Stimulated activated naive CD8-positive, alpha-beta T cell treated with anti-CD3 and anti-CD28 coated beads, Interleukin-15, Interleukin-2, amounts not matched to agents 100 ng/mL and 50 ng/mL, for 24 hours (primary cell): ENCODE results near the gene TPBGL.

Experiments used
- H3K27ac Mint-ChIP-seq: one replicate; pipeline ENCODE4 v1.8.0; 2021; ENCODE audit warnings: mild to moderate bottlenecking, mixed read lengths
- H3K27me3 Mint-ChIP-seq: one replicate; pipeline ENCODE4 v1.8.0; 2021; ENCODE audit warnings: mixed read lengths
- H3K36me3 Mint-ChIP-seq: one replicate; pipeline ENCODE4 v1.8.0; 2021; ENCODE audit warnings: low read depth, mixed read lengths
- H3K4me1 Mint-ChIP-seq: one replicate; pipeline ENCODE4 v1.8.0; 2021; ENCODE audit warnings: low read depth, mixed read lengths
- H3K4me3 Mint-ChIP-seq: one replicate; pipeline ENCODE4 v1.8.0; 2021; ENCODE audit warnings: mild to moderate bottlenecking, mixed read lengths
- H3K9me3 Mint-ChIP-seq: one replicate; pipeline ENCODE4 v1.8.0; 2021; ENCODE audit warnings: mixed read lengths

Gene TPBGL

GRCh38 chr11:75236062-75236461, 4.5 kb upstream of the TPBGL start:
- no peaks in the 10 kb centered on the region for H3K36me3 Mint-ChIP-seq
- H3K27ac Mint-ChIP-seq, result no peak overlapping the region
- no peaks in the 10 kb centered on the region for H3K9me3 Mint-ChIP-seq
- H3K27me3 Mint-ChIP-seq, result peaks cover 26% of the 10 kb centered on the region
- H3K4me3 Mint-ChIP-seq, result no peak overlapping the region
- peaks cover 8% of the 10 kb centered on the region for H3K4me1 Mint-ChIP-seq

GRCh38 chr11:75237050-75237449, 3.5 kb upstream of the TPBGL start:
- no peaks in the 10 kb centered on the region for H3K36me3 Mint-ChIP-seq
- H3K27me3 Mint-ChIP-seq, result peaks cover 26% of the 10 kb centered on the region
- no peak overlapping the region for H3K27ac Mint-ChIP-seq
- peaks cover 8% of the 10 kb centered on the region for H3K4me1 Mint-ChIP-seq
- H3K9me3 Mint-ChIP-seq, result no peaks in the 10 kb centered on the region
- no peak overlapping the region for H3K4me3 Mint-ChIP-seq

GRCh38 chr11:75238595-75239440, 1.8 kb upstream of the TPBGL start:
- Mint-ChIP-seq H3K4me1 (peaks cover 13% of the 10 kb centered on the region), H3K27ac (no peak overlapping the region), H3K27me3 (peaks cover 41% of the 10 kb centered on the region), H3K36me3 (no peaks in the 10 kb centered on the region), H3K4me3 (no peak overlapping the region), H3K9me3 (no peaks in the 10 kb centered on the region)

- Mint-ChIP-seq H3K4me3 (peak overlapping the region; percentile 75), H3K27me3 (peaks cover 44% of the 10 kb centered on the region), H3K4me1 (peaks cover 13% of the 10 kb centered on the region), H3K36me3 (no peaks in the 10 kb centered on the region), H3K9me3 (no peaks in the 10 kb centered on the region), H3K27ac (no peak overlapping the region)
These were observed 863 bp upstream of the TPBGL start for GRCh38 chr11:75239531-75240290.

GRCh38 chr11:75241036-75241905, 697 bp downstream of the TPBGL start:
- peak overlapping the region; percentile 60 for H3K4me3 Mint-ChIP-seq
- H3K4me1 Mint-ChIP-seq, result peaks cover 13% of the 10 kb centered on the region
- no peak overlapping the region for H3K27ac Mint-ChIP-seq
- peaks cover 44% of the 10 kb centered on the region for H3K27me3 Mint-ChIP-seq
- no peaks in the 10 kb centered on the region for H3K36me3 Mint-ChIP-seq
- no peaks in the 10 kb centered on the region for H3K9me3 Mint-ChIP-seq

GRCh38 chr11:75241906-75242644, 1.5 kb downstream of the TPBGL start:
- Mint-ChIP-seq H3K27ac (no peak overlapping the region), H3K4me1 (peaks cover 13% of the 10 kb centered on the region)

GRCh38 chr11:75242722-75243600, 2.4 kb downstream of the TPBGL start:
- peak overlapping the region; percentile 73 for H3K4me3 Mint-ChIP-seq
- peaks cover 36% of the 10 kb centered on the region for H3K27me3 Mint-ChIP-seq
- no peak overlapping the region for H3K27ac Mint-ChIP-seq
- H3K4me1 Mint-ChIP-seq, result peaks cover 13% of the 10 kb centered on the region
- no peaks in the 10 kb centered on the region for H3K9me3 Mint-ChIP-seq
- no peaks in the 10 kb centered on the region for H3K36me3 Mint-ChIP-seq

More at GRCh38 chr11:75241906-75242644, 1.5 kb downstream of the TPBGL start:
- no peaks in the 10 kb centered on the region for H3K36me3 Mint-ChIP-seq
- H3K9me3 Mint-ChIP-seq, result no peaks in the 10 kb centered on the region
- peak overlapping the region; percentile 73 for H3K4me3 Mint-ChIP-seq
- peaks cover 41% of the 10 kb centered on the region for H3K27me3 Mint-ChIP-seq

GRCh38 chr11:75244052-75244814, 3.7 kb downstream of the TPBGL start:
- no peak overlapping the region for H3K4me3 Mint-ChIP-seq
- H3K27me3 Mint-ChIP-seq, result peaks cover 29% of the 10 kb centered on the region
- no peaks in the 10 kb centered on the region for H3K9me3 Mint-ChIP-seq
- H3K4me1 Mint-ChIP-seq, result peaks cover 13% of the 10 kb centered on the region
- H3K27ac Mint-ChIP-seq, result no peak overlapping the region
- no peaks in the 10 kb centered on the region for H3K36me3 Mint-ChIP-seq

GRCh38 chr11:75245356-75246005, 4.9 kb downstream of the TPBGL start:
- no peaks in the 10 kb centered on the region for H3K9me3 Mint-ChIP-seq
- peaks cover 27% of the 10 kb centered on the region for H3K27me3 Mint-ChIP-seq
- H3K4me3 Mint-ChIP-seq, result no peak overlapping the region
- no peak overlapping the region for H3K27ac Mint-ChIP-seq
- peaks cover 5% of the 10 kb centered on the region for H3K4me1 Mint-ChIP-seq
- no peaks in the 10 kb centered on the region for H3K36me3 Mint-ChIP-seq

- H3K4me3 Mint-ChIP-seq, result no peak overlapping the region
- no peaks in the 10 kb centered on the region for H3K36me3 Mint-ChIP-seq
- no peak overlapping the region for H3K27ac Mint-ChIP-seq
- H3K9me3 Mint-ChIP-seq, result no peaks in the 10 kb centered on the region
- peaks cover 27% of the 10 kb centered on the region for H3K27me3 Mint-ChIP-seq
- H3K4me1 Mint-ChIP-seq, result peaks cover 5% of the 10 kb centered on the region
These were observed 5.6 kb downstream of the TPBGL start for GRCh38 chr11:75246006-75246670.

- H3K27me3 Mint-ChIP-seq, result peaks cover 27% of the 10 kb centered on the region
- H3K4me3 Mint-ChIP-seq, result no peak overlapping the region
- H3K9me3 Mint-ChIP-seq, result no peaks in the 10 kb centered on the region
- H3K27ac Mint-ChIP-seq, result no peak overlapping the region
- peaks cover 5% of the 10 kb centered on the region for H3K4me1 Mint-ChIP-seq
- H3K36me3 Mint-ChIP-seq, result no peaks in the 10 kb centered on the region
These were observed 6.2 kb downstream of the TPBGL start for GRCh38 chr11:75246671-75247350.

GRCh38 chr11:75248924-75249256, 8.3 kb downstream of the TPBGL start:
- Mint-ChIP-seq H3K27ac (no peak overlapping the region), H3K27me3 (peaks cover 8% of the 10 kb centered on the region), H3K9me3 (no peaks in the 10 kb centered on the region), H3K36me3 (no peaks in the 10 kb centered on the region), H3K4me3 (no peak overlapping the region), H3K4me1 (no peaks in the 10 kb centered on the region)
